GM18951 (cell line): ENCODE results near the gene GRID2.

ENCODE experiments used
- POLR2A ChIP-seq: IDR thresholded peaks from 4 replicates; pipeline ENCODE4 v1.6.1; 2011; ENCODE audit warnings: mild to moderate bottlenecking; ENCODE audit not compliant: insufficient read length, insufficient read depth; ENCODE audit errors: extremely low read depth
- in situ Hi-C: fragments of 300-500 bp; cut with MboI; formaldehyde crosslinking; loops from one replicate; pipeline ENCODE4 v1.12.0; 2022; ENCODE audit warnings: low sequenced_read_pairs, mixed read lengths, inconsistent platforms; ENCODE audit not compliant: unreplicated experiment

GRID2 gene

GRCh38 chr4:92279296-92279695 is 24.5 kb upstream of the GRID2 start:
- no peak for TF ChIP-seq POLR2A
- in situ Hi-C loops: no loop called here

DNA sequence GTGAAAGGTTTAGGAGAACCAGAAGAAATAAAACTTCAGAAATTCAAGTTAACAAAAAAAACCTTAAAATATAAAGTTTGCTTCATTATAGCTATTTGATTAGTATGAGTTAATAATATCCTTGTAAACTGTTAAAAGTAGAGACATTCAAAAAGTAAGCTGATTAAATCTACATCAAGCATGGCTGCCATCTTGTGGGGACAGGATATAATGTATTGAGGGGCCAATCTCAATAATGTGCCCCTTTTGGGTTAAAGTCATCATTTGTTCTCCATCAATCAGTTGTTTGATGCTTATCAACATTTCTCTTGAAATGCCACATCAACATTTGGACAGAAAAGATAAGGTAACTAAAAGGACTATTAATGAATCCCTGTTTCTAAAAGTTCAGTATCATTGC is 4.6 kb upstream of the GRID2 start:
- in situ Hi-C loops: no loop called here
- TF ChIP-seq POLR2A: no peak

DNA sequence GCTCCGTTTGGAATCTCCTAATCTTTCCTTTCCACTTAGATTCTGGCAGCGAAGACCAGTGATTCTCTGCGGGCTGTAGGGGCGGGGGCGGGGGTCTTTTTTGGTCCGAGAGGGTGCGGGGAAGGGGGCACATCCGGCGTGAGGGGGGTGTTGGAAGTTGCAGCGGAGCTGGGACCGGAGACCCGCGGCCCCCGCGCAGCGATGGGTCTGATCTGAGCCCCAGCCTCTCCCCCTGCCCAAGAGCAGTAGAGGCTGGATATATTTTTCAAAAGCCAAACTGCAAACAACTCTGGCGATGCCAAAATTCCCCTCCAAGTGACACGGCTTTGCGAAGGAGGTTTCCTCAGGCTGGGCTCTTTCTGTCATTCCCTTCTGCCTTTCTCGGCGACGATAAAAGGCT is 355 bp downstream of the GRID2 start:
- no peak for TF ChIP-seq POLR2A
- in situ Hi-C loops: no loop called here

DNA sequence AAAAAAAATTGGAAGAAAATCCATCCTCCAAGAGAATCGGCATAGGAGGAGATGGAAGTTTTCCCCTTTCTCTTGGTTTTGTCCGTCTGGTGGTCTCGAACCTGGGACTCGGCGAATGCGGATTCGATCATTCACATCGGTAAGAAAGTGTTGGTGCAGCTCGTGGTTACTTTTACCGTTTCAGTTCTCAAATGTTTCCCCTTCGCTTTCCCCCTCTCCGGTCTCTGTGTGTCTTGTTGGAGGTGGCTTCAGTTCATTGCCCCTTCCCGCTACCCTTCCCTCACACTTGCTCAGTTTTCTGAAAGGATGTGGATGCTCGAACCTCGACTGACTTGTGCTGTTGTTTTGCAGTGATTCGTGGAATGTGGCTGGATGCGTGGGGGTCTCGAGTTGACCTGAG is 840 bp downstream of the GRID2 start:
- no peak for TF ChIP-seq POLR2A
- in situ Hi-C loops: no loop called here

DNA sequence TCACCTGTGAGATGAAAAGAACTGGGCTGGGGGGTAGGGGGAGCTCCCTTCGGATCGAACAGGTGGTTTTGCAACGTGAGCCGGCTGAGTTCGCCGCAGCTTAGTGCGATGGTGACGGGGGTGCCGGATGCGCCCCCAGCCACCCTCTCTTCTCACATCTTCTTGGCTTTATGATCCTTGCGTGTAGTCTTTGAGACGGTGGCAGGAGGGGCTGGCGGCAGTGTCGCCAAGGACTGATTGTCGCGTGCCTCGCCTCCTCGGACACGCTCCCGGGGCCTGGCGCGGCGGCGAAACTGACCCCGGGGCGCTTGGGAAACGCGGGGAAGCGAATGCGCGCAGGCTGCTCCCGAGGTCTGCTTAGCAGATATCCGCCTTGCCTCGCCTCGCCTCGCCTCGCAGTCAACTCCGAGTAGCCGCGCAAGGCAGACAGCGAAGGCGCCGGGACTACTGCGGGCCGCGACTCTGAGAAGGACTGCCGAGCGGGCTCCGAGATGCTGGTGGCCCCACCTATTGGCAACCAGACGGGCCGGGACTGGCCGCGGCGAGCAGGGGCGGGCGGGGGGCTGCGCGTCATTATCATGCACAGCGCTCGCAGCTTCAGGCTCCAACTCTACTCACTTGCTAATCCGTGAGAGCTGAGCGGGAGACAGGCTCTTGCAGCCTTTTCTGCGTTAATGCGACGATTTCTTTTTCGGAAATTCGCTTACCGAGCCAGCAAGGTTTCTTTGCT is 1.5 kb downstream of the GRID2 start:
- no peak for TF ChIP-seq POLR2A
- in situ Hi-C loops: no loop called here

DNA sequence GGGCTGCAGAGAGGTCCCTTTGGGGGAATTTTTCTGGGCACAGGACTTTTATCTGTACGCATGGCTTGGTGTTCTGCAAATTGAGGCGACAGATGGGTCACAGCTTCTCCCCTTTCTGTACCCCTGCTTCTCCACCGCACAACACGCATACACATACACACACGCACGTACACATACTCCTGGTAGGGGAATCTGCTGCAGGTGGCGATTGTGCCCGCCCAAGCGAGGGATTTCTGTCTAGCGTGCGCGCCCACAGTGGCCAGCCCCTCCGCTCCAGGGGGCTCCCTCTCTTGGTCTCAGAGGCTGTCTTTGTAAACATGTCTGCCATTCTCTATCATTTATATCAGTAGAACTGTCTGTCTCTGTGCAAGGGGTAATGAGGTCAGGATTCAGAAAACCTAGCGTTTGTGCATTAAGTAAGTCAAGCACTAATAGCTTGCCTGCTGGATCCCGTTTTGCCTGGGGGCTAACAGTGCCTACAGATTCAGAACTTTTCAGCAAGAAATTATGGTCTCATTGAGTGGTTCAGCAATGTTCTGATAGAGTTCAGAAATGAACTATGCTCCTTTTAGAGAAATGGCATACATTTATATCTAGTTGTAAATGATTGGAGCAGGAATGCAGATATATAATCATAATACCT is 2.2 kb downstream of the GRID2 start:
- TF ChIP-seq POLR2A: no peak
- in situ Hi-C loops: no loop called here

GRCh38 chr4:92307181-92307580 is 3.4 kb downstream of the GRID2 start:
- in situ Hi-C loops: no loop called here
- TF ChIP-seq POLR2A: no peak

DNA sequence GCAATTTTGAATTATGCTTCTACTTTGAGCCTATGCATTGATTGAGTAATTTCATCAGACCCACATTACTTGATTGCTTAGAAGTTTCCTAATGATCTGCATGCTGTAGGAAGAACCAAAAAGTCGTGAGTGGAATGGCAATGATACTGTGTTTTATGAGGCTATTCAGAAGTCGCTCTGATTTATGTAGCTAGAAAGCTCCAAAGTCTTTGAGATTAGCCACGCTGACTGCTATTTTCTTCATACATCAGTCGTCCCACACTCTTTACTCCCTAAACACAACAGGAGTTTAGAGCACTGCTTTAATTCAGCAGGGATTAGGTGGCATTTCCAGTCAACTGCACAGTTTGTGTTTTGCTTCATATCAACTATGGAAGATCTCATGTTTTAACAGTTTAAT is 4.1 kb downstream of the GRID2 start:
- in situ Hi-C loops: no loop called here
- no peak for TF ChIP-seq POLR2A

DNA sequence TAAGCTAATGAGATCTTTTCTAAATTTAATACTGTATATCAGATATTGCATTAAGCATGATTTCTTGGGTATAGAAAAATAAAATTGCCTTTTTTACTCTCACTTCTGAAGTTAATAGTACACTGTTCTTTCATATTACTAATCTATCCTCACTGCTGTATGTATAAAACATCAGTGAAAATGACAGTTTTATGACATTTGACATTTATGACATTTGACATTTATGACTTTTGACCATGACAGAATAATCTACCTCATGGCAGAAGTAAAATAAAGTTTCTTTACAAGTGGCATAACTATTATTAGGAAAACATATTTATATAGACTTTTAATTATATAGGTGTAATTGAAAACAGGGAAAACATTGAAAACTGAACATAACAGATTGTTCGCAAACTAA is 13.3 kb downstream of the GRID2 start:
- TF ChIP-seq POLR2A: no peak
- in situ Hi-C loops: no loop called here

DNA sequence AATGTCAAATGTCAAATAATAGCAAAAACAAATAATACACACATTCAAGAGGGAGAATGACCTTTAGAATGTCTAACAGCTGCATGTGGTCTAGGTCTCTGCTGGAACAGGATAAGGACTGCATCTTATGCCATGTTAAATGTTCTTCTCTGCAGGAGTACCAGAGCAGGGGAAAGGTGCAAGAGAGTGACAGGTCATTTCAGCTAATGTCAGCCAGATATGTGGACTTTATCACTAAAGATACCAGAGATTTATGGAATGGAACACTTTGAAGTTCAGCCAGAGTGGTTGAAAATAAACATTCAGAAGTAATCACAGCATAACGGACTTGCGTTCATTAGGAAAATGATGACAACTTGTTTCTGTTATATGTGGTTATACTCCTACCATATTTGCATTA is 24.3 kb downstream of the GRID2 start:
- no peak for TF ChIP-seq POLR2A
- in situ Hi-C loops: no loop called here

GRCh38 chr4:92333016-92333415 is 29.2 kb downstream of the GRID2 start:
- no peak for TF ChIP-seq POLR2A

DNA sequence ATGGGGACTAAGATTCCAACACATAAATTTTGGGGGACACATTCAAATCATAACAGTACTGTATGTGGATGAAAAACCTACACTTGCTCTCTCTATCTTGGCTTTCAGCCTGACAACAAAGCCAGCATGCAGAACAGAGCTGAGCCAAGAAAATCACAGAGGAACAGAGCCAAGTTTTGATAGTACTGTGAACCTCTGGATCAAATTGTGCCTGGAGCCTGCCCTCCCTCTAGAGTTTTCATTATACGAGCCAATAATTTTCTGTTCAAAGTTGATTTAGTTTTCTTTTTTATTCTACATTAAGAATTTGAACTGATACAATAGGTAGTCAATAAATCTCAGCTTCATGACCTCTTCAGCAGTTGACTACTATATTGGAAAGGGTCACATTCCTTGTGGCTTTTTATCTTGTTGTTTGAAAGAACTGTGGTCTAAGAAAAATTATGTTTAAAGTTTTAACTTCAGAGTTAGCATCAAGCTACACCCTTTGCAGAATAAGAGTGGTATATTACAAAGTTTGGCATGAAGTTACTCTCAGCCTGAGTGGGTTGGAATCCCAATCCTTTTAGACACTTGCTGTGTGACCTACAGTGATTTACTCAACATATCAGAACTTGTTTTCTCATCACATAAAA is 31.1 kb downstream of the GRID2 start:
- in situ Hi-C loops: no loop called here
- no peak for TF ChIP-seq POLR2A

More at GRCh38 chr4:92333016-92333415, 29.2 kb downstream of the GRID2 start:
- in situ Hi-C loops: no loop called here

DNA sequence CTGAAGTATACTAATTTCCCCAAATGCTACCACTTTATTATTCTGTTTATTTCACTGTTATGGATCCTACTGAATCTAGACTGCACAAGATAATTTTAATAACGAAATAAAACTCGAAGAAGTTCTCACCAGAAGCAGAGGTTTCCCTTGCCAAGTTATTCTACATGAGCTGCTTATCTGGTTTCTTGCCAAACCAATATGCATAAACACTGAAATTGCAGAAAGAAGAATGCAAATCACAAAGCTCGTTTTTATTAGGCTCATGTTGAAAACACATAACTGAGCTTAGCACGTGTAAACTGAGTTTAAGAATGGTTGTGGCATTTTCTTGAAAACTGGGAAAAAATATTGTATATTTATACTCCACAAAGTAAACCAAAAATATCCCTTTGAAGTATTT is 35.9 kb downstream of the GRID2 start:
- in situ Hi-C loops: no loop called here
- TF ChIP-seq POLR2A: no peak

DNA sequence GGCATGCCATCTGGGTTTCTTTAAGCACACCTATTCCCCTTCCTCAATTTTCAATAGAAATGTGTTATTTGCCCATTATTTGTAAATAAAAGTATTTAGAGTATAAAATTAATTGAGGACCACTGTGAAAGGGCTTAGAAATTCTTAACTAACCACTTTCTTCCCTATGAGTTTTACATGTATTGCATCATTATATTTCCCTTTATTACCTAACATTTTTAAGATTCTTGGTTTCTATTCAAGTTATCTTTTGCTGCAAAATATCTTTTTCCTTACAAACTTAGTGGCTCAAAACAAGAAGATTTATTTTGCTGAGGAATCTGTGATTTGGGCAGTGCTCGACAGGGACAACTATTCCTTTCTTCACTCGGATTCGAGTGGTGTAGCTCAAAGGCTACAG is 40.5 kb downstream of the GRID2 start:
- no peak for TF ChIP-seq POLR2A
- in situ Hi-C loops: no loop called here

GRCh38 chr4:92346289-92346688 is 42.5 kb downstream of the GRID2 start:
- in situ Hi-C loops: no loop called here
- TF ChIP-seq POLR2A: no peak

GRCh38 chr4:92357966-92358365 is 54.2 kb downstream of the GRID2 start:
- no peak for TF ChIP-seq POLR2A
- in situ Hi-C loops: no loop called here
